ENCODE results near the gene HEATR3.

The HEATR3 gene

DNA sequence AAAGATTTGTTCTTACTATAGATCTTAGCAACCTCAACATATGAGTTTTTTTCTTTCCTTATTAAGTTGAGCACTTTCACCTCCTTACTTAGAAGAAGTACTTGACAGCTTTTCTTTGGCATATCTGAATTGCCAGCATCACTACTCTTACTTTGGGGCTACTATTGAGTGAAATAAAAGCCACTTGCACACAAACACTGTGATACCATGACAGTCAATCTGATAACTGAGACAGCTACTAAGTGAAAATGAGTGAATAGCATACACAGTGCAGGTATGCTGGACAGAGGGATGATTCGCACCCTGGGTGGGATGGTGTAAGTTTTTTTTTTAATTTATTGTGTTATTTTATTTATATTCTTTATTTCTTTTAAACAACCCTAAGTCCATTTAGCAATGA is 73.8 kb downstream of the HEATR3 start:
- DNase-seq (ENCODE audit: low spot score), result no peak
- in situ Hi-C loops (cut with MboI; ENCODE audit: low pct_unique_long_range_greater_than_20kb, low sequenced_read_pairs, unreplicated experiment), result no loop called here
- TF ChIP-seq, protein P1, sequence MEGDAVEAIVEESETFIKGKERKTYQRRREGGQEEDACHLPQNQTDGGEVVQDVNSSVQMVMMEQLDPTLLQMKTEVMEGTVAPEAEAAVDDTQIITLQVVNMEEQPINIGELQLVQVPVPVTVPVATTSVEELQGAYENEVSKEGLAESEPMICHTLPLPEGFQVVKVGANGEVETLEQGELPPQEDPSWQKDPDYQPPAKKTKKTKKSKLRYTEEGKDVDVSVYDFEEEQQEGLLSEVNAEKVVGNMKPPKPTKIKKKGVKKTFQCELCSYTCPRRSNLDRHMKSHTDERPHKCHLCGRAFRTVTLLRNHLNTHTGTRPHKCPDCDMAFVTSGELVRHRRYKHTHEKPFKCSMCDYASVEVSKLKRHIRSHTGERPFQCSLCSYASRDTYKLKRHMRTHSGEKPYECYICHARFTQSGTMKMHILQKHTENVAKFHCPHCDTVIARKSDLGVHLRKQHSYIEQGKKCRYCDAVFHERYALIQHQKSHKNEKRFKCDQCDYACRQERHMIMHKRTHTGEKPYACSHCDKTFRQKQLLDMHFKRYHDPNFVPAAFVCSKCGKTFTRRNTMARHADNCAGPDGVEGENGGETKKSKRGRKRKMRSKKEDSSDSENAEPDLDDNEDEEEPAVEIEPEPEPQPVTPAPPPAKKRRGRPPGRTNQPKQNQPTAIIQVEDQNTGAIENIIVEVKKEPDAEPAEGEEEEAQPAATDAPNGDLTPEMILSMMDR (IDR thresholded peaks at IDR 0.05; ENCODE audit: extremely low read depth, insufficient read depth, missing control alignments), result no peak

- TF ChIP-seq, protein P1 (IDR thresholded peaks at IDR 0.05; ENCODE audit: extremely low read depth, insufficient read depth, missing control alignments), result no peak
- DNase-seq (ENCODE audit: low spot score), result no peak
- in situ Hi-C loops (cut with MboI; ENCODE audit: low pct_unique_long_range_greater_than_20kb, low sequenced_read_pairs, unreplicated experiment), result no loop called here
Observed at GRCh38 chr16:50144211-50144610, 78.4 kb downstream of the HEATR3 start.

- TF ChIP-seq, protein P1 (IDR thresholded peaks at IDR 0.05; ENCODE audit: extremely low read depth, insufficient read depth, missing control alignments), result no peak
- no peak for DNase-seq (ENCODE audit: low spot score)
- in situ Hi-C loops (cut with MboI; ENCODE audit: low pct_unique_long_range_greater_than_20kb, low sequenced_read_pairs, unreplicated experiment), result no loop called here
Observed at GRCh38 chr16:50146479-50147435, 81.0 kb downstream of the HEATR3 start.

GRCh38 chr16:50151322-50151721 is 85.6 kb downstream of the HEATR3 start:
- no peak for DNase-seq (ENCODE audit: low spot score)
- in situ Hi-C loops (cut with MboI; ENCODE audit: low pct_unique_long_range_greater_than_20kb, low sequenced_read_pairs, unreplicated experiment), result no loop called here
- TF ChIP-seq, protein P1 (IDR thresholded peaks at IDR 0.05; ENCODE audit: extremely low read depth, insufficient read depth, missing control alignments), result no peak

DNA sequence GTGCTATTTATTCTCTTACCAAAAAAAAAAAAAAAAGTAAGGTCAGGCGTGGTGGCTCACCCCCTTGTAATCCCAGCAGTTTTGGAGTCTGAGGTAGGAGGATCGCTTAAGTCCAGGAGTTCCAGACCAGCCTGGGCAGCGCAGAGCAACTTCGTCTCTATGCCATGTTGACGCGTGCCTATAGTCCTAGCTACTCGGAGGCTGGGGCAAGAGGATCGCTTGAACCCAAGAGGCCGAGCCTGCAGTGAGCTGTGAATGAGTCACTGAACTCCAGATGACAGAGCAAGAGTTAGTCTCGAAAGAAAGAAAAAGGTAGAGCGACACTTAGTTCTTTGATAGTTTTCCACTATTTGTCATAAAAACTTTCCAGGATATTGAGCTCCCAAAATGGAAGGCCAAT is 86.0 kb downstream of the HEATR3 start:
- TF ChIP-seq, protein P1 (IDR thresholded peaks at IDR 0.05; ENCODE audit: extremely low read depth, insufficient read depth, missing control alignments), result no peak
- DNase-seq (ENCODE audit: low spot score), result no peak
- in situ Hi-C loops (cut with MboI; ENCODE audit: low pct_unique_long_range_greater_than_20kb, low sequenced_read_pairs, unreplicated experiment), result no loop called here

DNA sequence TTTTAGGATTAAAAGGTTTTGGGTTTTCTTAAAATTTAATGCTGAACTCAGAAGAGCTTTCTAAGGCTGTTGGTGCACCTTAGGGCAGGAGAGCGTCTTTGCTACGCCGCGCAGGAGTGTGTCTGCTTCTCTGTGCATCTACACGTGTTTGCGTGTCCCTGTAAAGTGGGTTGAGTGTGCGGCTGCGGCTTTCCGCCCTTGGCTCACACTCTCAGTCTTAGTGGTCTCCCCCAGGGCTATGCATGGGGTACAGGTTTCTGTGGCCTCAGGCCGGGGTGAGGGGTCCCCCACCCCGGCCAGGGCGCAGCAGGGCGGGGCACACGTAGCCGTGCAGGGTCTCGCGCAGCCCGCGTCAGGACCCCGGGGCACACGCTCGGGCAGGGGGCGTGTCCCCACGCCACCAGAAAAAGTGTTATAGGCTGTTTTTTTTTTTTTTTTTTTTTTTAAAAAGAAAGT is 86.6 kb downstream of the HEATR3 start:
- TF ChIP-seq, protein P1 (IDR thresholded peaks at IDR 0.05; ENCODE audit: extremely low read depth, insufficient read depth, missing control alignments), result no peak
- in situ Hi-C loops (cut with MboI; ENCODE audit: low pct_unique_long_range_greater_than_20kb, low sequenced_read_pairs, unreplicated experiment), result no loop called here

More for the DNA sequence above, 86.6 kb downstream of the HEATR3 start:
- DNase-seq (ENCODE audit: low spot score), result no peak
